Effector memory CD8-positive, alpha-beta T cell (primary cell): Measurements from ENCODE around the gene MRNIP.

ENCODE experiments used
- ATAC-seq: fragments of 150-1000 bp; cut with Tn5 transposase; replicated peaks from 2 replicates; pipeline ENCODE4 v1.10.0; 2021; ENCODE audit warnings: mild to moderate bottlenecking, moderate library complexity
- DNase-seq, 3 experiments: peaks; one replicate each; pipeline ENCODE4 v3.0.0; 2021
- H3K27ac Mint-ChIP-seq, 2 donors: one replicate each; pipeline ENCODE4 v1.8.0; 2022; ENCODE audit warnings: mild to moderate bottlenecking in 2 of 2, mixed read lengths in 2 of 2, moderate library complexity in 2 of 2
- H3K27me3 Mint-ChIP-seq, 2 donors: one replicate each; pipeline ENCODE4 v1.8.0; 2022; ENCODE audit warnings: mixed read lengths in 2 of 2
- H3K36me3 Mint-ChIP-seq: one replicate; pipeline ENCODE4 v1.8.0; 2022; ENCODE audit warnings: mild to moderate bottlenecking, moderate library complexity, mixed read lengths; ENCODE audit not compliant: insufficient read depth
- H3K4me1 Mint-ChIP-seq, 2 donors: one replicate each; pipeline ENCODE4 v1.8.0; 2022; ENCODE audit warnings: low read depth in 2 of 2, mixed read lengths in 2 of 2
- H3K4me3 Mint-ChIP-seq, 2 donors: one replicate each; pipeline ENCODE4 v1.8.0; 2022; ENCODE audit warnings: mild to moderate bottlenecking in 2 of 2, mixed read lengths in 2 of 2, moderate library complexity in 2 of 2
- H3K9me3 Mint-ChIP-seq, 2 donors: one replicate each; pipeline ENCODE4 v1.8.0; 2022; ENCODE audit warnings: mixed read lengths in 2 of 2
- total RNA-seq, 9 experiments: gene quantifications; one replicate each; lab custom pipeline; 2026; lab: John Stamatoyannopoulos, UW

The MRNIP gene, protein sequence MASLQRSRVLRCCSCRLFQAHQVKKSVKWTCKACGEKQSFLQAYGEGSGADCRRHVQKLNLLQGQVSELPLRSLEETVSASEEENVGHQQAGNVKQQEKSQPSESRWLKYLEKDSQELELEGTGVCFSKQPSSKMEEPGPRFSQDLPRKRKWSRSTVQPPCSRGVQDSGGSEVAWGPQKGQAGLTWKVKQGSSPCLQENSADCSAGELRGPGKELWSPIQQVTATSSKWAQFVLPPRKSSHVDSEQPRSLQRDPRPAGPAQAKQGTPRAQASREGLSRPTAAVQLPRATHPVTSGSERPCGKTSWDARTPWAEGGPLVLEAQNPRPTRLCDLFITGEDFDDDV
- total RNA-seq, result 16.8 to 102 (median 35.0) reads per million in 9 experiments

DNA sequence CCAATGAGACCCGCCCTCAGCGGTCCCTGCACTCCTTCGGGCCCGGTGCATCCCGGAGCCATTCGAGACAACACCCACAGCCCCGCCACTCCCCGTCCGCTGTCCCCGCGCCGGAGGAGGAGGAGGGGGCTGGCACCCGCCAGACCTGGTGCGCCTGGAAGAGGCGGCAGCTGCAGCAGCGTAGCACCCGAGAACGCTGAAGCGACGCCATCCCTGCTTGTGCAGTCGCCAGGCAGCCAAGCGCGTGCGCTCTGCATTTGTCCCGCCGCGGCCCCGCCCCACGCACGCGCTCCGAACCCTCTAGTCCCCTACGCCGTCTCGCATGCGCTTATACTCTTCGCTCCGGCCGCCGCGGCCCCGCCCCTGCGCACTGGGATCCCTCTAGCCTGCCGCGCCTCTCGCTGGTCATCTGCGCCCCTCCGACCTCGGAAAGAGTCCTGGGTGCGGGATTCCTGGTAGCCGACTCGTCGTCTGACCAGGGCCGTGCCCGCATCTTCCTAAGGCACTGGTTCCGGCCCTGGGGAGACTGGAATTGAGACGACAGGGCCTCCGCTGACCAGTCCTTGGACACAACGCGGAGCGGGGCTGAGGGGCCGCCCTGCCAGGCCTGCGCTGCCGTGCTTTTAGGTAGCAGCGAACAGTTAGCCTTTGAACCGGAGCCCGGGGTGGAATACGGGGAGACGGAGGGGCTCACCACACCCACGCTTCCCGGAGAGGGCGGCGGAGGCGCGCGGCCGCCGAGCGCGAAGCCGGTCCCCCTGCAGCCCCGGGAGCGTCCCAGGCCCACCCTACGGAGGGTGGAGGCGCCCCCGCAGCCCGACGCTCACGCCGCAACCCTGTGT, at the start of gene MRNIP:
TSS of gene MRNIP (minus strand) at position 232 of the 842 bp plus-strand sequence. CDS start at position 211, 21 bp downstream.
- H3K36me3 Mint-ChIP-seq, result no peaks in the 10 kb centered on the region
- no peaks in the 10 kb centered on the region for H3K27me3 Mint-ChIP-seq
- H3K9me3 Mint-ChIP-seq, result no peaks in the 10 kb centered on the region
- DNase-seq (peak; percentile 79 to 83 (median 83)), ATAC-seq (peak; percentile 94)
- peak within 1 kb of the TSS; percentile 85 to 93 for H3K27ac Mint-ChIP-seq
- peaks cover 12 to 16% of the 10 kb centered on the region in 2 donors for H3K4me1 Mint-ChIP-seq
- H3K4me3 Mint-ChIP-seq, result peak within 1 kb of the TSS; percentile 89 to 95

DNA sequence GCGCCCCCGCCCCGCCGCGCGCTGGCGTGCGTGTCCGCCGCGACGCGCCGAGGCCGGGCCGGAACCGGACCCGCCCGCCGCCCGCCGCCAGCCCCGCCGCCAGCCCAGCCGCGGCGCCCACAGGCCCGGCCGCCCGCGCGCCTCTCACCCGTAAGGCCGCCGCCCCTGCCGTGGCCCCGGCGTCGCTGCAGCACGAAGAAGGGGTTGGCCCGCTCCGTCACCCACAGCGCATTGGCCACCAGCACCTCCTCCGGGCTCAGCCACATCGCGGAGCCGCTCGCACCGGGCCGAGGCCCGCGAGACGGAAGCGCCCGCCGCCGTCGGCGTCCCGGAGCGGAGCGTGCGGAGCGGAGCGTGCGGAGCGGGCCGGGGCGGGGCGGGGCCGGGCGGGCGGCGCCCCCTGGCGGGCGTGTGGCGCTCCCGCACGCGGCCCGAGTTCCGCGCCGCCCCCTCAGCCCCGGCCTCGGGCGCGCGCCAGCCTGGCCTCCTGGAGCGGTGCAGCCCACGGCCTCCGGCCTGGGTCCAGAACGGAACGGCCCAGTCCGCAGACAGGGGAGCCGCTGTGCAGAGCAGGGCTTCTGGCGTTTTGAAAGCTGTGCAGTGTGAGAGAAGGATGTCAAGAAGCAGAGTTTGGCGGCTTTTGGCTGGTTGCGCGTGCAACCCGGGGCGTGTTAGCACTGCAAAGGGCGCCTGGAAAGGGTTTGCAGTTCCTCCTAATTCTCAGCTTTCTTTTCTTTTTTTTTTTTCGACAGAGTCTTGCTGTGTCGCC, 49.1 kb upstream of the MRNIP start, which contains the start of gene TBC1D9B:
TSS of gene TBC1D9B (minus strand) at position 342 of the 769 bp plus-strand sequence. CDS start at position 266, 76 bp downstream.
- no peaks in the 10 kb centered on the region for H3K9me3 Mint-ChIP-seq

DNA sequence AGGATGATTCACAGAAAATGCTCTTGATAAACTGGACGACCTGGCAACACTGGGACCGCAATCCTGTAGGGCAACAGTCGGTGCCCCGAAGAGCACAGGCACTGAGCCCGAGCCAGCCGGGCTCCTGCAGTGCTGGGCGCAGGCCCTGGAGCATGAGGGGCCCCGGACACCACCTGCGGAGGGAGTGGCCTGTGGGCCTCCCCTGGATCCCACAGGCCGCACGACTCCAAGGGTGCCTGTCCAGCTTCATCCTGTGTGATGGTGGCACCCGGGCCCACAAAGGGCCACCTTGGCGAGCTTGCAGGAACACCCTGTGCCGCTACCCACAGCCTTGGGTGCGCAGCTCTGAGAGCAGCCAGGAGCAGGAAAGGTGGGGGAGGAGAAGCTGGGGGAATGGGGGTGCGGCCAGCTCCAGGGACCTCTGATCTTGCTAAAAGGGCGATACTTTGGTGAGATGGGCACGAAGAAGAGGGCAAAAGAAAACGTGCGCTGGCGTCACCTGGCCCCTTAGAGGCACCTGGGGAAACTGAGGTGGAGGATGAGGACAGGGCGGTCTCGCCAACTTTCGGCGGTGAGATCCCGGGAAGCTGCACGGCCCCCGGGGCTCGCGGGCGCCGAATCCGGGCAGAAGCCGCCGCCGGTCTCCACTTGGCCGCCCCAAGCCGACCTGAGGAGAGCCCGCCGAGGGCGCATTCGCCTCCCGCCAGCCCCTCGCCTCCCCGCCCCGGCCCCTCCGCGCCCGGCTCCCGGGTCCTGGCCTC, 48.4 kb upstream of the MRNIP start:
- Mint-ChIP-seq H3K36me3 (peaks cover 12% of the 10 kb centered on the region), H3K4me1 (peaks cover 9 to 12% of the 10 kb centered on the region in 2 donors), H3K9me3 (no peaks in the 10 kb centered on the region), H3K27ac (peak overlapping the region in 1 of 2 donors; percentile 88), H3K27me3 (no peaks in the 10 kb centered on the region), H3K4me3 (peak overlapping the region; percentile 81 to 86)
- DNase-seq (peak in 1 of 3 experiments; percentile 17), ATAC-seq (peak; percentile 28)

More for the DNA sequence above, 49.1 kb upstream of the MRNIP start, which contains the start of gene TBC1D9B:
- peaks cover 12% of the 10 kb centered on the region for H3K36me3 Mint-ChIP-seq
- ATAC-seq (peak; percentile 91), DNase-seq (peak; percentile 60 to 68 (median 64))
- peak within 1 kb of the TSS; percentile 10 to 88 for H3K27ac Mint-ChIP-seq
- H3K27me3 Mint-ChIP-seq, result no peaks in the 10 kb centered on the region
- peak within 1 kb of the TSS; percentile 81 to 86 for H3K4me3 Mint-ChIP-seq
- H3K4me1 Mint-ChIP-seq, result peaks cover 9 to 12% of the 10 kb centered on the region in 2 donors

DNA sequence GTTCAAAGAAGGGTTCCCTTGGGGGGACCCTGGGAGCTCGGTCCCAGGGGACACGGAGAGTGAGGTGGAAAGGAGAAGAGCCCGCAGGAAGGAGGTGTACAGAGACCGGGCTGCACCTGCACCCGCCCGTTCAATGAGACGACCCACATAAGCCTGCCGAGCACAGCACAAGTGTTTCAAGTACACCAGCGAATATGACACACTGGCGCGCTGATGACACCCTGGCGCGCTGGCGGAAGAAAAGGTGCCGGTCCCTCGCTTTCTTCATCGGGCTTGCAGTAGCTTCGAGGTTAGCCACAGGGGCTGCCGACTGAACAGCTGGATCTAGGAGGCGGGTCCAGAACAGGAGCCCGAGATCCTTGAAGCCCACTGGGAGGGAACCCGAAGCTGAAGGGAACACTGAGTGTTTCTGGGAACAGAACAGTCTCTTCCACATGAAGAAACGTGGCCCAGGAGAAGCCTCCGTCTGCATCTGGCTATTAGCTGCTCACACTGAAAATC, 47.7 kb upstream of the MRNIP start:
- peaks cover 11 to 12% of the 10 kb centered on the region in 2 donors for H3K4me1 Mint-ChIP-seq
- ATAC-seq, result no peak
- DNase-seq, result no peak
- peak overlapping the region; percentile 81 to 86 for H3K4me3 Mint-ChIP-seq
- H3K9me3 Mint-ChIP-seq, result no peaks in the 10 kb centered on the region
- no peaks in the 10 kb centered on the region for H3K27me3 Mint-ChIP-seq
- H3K36me3 Mint-ChIP-seq, result peaks cover 12% of the 10 kb centered on the region
- peak overlapping the region; percentile 69 to 86 for H3K27ac Mint-ChIP-seq

DNA sequence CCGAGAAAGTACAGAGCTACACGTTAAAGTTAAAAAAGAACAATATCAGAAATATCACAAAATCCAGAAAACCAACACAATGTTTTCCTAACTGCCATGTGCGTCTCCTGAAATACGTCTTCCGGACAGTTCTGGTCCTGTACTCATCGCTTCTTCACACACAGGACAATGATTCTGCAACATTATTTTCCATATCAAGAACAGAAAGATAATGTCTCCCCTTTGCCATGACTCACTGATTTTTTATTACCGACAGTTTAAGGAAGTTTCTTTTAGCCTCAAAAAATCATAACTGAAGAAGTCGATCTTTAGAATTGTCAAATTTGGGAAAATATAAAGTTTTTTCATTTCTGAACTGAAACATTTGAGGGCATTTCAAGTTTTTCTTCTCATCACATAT, 46.5 kb upstream of the MRNIP start:
- ATAC-seq (no peak), DNase-seq (no peak)
- no peak overlapping the region for H3K27ac Mint-ChIP-seq
- H3K36me3 Mint-ChIP-seq, result peaks cover 12% of the 10 kb centered on the region
- no peak overlapping the region for H3K4me3 Mint-ChIP-seq
- peaks cover 12% of the 10 kb centered on the region in 2 donors for H3K4me1 Mint-ChIP-seq
- no peaks in the 10 kb centered on the region for H3K27me3 Mint-ChIP-seq
- no peaks in the 10 kb centered on the region for H3K9me3 Mint-ChIP-seq

DNA sequence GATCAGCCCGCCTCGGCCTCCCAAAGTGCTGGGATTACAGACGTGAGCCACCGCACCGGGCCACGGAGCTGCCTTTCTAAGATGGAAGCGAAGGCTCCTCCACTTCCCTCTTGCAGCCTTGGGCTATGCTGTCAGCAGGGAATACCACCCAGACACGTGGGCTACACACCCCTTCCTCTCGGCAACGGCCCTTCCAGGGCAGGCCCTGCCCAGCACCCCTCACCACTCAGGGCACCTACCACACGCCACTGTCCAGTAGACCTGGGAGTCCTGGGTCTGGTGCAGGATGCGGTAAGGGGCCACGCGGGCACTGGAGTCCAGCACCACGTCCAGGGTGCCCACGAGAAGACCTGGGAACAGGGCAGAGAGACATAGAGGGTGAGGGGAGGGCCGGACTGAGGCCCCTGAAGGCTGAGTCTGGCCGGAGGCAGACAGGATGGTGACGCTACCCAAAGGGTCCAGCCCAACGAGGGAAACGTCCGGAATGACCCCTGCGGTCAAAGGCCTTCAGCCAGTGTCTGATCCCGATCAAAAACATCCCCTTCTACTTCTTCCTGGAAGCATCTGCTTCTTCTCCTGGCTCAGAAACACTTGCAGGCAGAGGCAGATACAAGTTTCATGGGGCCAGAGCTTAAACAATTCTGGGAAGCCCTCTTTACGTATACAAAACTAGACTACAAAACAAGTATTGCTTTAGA, 46.0 kb upstream of the MRNIP start:
- Mint-ChIP-seq H3K9me3 (no peaks in the 10 kb centered on the region), H3K4me1 (peaks cover 12 to 17% of the 10 kb centered on the region in 2 donors), H3K4me3 (no peak overlapping the region), H3K36me3 (peaks cover 12% of the 10 kb centered on the region), H3K27me3 (no peaks in the 10 kb centered on the region), H3K27ac (no peak overlapping the region)
- DNase-seq (no peak), ATAC-seq (no peak)

DNA sequence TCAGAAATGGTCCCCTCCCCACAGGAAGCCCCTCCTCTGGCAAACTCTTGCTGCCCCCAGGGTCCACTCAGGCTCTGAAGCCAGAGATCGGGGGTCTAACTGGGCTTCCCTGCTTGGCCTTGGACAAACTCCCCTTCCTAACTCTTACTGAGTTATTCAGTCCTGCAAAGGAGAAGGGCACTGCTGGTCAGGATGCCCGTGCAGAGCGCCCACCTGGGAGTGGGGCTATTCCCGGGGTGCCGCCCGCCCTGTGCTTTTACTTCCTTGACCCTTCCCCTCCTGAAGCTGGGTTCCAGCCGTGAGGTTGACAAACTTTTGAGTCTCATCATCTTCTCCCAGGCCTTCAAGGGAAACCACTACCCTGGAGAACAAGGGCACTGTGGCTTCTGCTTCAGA, 44.1 kb upstream of the MRNIP start:
- ATAC-seq, result no peak
- Mint-ChIP-seq H3K36me3 (peaks cover 22% of the 10 kb centered on the region), H3K27me3 (no peaks in the 10 kb centered on the region), H3K27ac (no peak overlapping the region), H3K9me3 (no peaks in the 10 kb centered on the region), H3K4me1 (peaks cover 12 to 17% of the 10 kb centered on the region in 2 donors), H3K4me3 (no peak overlapping the region)
- no peak for DNase-seq

DNA sequence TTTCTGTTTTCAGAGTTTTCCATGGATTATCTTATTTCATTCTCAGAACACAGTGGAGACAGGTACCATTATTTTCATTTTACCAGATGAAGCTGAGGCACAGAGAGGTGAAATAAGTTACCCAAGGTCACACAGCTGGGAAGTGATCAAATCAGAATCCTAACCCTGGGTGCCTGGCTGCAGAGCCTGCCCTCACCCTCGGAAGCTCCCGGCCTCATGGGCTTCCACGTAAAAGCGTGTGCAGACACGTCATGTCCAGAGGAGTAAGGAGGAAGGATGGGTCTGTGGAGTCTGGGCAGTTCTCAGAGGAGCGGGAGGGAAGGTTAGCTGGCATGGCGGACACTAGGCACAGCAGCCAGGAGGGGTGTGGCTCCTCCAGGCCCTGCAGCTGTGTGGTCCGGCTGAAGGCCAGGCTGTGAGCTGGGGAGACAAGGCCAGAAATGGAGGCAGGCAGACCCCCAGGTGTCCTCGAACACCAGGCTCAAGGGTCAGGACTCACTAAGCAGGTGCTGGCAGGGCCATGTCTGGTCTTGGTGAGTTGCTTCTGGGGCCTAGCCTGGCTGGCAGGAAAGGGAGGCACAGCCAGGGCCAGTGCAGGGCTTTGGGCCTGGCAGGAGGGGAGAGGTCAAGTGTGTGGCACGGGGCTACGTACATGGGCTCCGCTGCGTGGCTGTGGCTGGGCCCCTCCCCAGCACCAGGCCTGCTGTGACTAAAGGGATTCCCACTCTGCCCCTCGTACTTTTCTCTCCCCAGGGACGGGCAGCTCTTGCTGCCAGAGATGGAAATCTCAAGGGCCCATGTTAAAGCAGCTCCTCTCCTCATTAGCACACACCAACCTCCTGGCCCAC, 43.5 kb upstream of the MRNIP start:
- Mint-ChIP-seq H3K27ac (peak overlapping the region in 1 of 2 donors; percentile 29), H3K4me1 (peaks cover 12 to 17% of the 10 kb centered on the region in 2 donors), H3K36me3 (peaks cover 27% of the 10 kb centered on the region), H3K4me3 (no peak overlapping the region), H3K9me3 (no peaks in the 10 kb centered on the region), H3K27me3 (no peaks in the 10 kb centered on the region)
- ATAC-seq (no peak), DNase-seq (no peak)

DNA sequence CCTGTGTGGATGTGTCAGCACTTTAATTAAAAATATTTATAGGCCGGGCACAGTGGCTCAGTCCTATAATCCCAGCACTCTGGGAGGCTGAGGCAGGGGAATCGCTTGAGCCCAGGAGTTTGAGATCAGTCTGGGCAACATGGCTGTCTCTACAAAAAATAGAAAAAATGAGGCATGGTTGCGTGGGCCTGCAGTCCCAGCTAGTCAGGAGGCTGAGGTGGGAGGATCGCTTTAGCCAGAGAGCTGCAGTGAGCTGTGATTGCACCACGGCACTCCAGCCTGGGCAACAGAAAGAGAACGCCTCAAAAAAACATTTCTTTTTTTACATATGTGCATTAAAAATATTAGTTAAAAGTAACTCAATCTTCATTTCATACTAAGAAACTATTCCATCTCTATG, 42.8 kb upstream of the MRNIP start:
- Mint-ChIP-seq H3K27ac (peak overlapping the region in 1 of 2 donors; percentile 29), H3K4me1 (peaks cover 6 to 17% of the 10 kb centered on the region in 2 donors), H3K36me3 (peaks cover 24% of the 10 kb centered on the region), H3K9me3 (no peaks in the 10 kb centered on the region), H3K4me3 (no peak overlapping the region), H3K27me3 (no peaks in the 10 kb centered on the region)
- no peak for ATAC-seq
- no peak for DNase-seq

DNA sequence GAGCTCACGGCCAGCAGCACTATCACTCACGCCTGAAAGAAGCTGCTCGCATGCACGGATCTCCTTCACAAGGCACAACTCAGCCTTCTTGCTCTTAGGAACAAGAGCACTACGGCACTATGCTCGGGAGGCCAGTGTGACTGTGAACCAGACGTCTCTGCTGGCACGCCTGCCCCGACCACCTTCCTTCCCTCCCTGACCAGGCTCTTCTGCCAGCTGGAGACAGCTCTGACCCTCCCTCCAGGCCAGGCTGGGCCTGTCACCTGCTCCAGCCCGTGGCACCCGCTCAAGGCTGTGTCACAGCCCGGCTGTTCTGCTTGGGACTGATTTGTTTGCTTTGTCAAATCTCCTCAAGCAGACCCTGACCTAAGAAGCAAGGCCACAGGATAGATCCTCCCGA, 42.1 kb upstream of the MRNIP start:
- Mint-ChIP-seq H3K27ac (peak overlapping the region in 1 of 2 donors; percentile 60), H3K27me3 (no peaks in the 10 kb centered on the region), H3K36me3 (peaks cover 18% of the 10 kb centered on the region), H3K4me1 (peaks cover 1 to 12% of the 10 kb centered on the region in 2 donors), H3K4me3 (no peak overlapping the region), H3K9me3 (no peaks in the 10 kb centered on the region)
- DNase-seq (no peak), ATAC-seq (no peak)

DNA sequence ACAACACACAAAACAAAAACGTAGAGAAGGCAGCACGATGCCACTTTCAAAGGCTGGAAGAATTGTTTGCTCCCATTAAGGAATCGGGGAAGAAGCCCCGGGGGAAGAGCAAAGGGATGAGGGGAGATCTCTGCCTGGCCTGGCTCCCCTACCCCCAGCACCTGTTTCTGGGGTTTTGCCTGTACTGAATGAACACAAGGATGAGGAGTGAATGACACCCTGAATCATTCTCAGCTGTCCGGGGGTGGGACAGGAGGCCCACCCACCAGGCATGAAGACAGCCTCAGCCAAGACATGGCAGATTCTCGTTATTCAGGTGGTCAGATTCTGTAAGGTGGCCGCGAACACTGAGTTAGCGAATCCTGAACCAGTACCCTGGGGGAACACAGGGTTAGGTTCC, 41.6 kb upstream of the MRNIP start:
- Mint-ChIP-seq H3K4me1 (peaks cover 1 to 12% of the 10 kb centered on the region in 2 donors), H3K4me3 (no peak overlapping the region), H3K27me3 (no peaks in the 10 kb centered on the region), H3K9me3 (no peaks in the 10 kb centered on the region), H3K36me3 (peaks cover 18% of the 10 kb centered on the region), H3K27ac (peak overlapping the region; percentile 60 to 66)
- DNase-seq (no peak), ATAC-seq (no peak)
